Lower leg skin (tissue), 3 donors: ENCODE measurements around the gene OR6B3.

ENCODE experiments used
- CTCF ChIP-seq, 3 donors: fragments of 450-650 bp; IDR thresholded peaks; one replicate each; pipeline ENCODE4 v1.5.1; 2016; ENCODE audit warnings: antibody characterized with exemption in 3 of 3, mild to moderate bottlenecking in 3 of 3, moderate library complexity in 2 of 3
- POLR2A ChIP-seq, 2 donors: fragments of 450-650 bp; IDR thresholded peaks; one replicate each; pipeline ENCODE4 v1.6.1; 2016 to 2017; ENCODE audit warnings: antibody characterized with exemption in 2 of 2, mild to moderate bottlenecking in 1 of 2, moderate library complexity in 1 of 2

- TF ChIP-seq POLR2A (IDR thresholded peaks at IDR 0.05) (no peak), CTCF (IDR thresholded peaks at IDR 0.05) (no peak)
These were observed 39.0 kb downstream of the OR6B3 start for GRCh38 chr2:240014327-240014726.
